Ishikawa (cell line): Measurements from ENCODE around the gene SLC35G3.

Source experiments
- CEBPB ChIP-seq: IDR thresholded peaks from 2 replicates; pipeline ENCODE4 v1.6.1; 2012
- CREB1 ChIP-seq: IDR thresholded peaks from 2 replicates; pipeline ENCODE4 v1.6.1; 2012; ENCODE audit warnings: low read depth
- EGR1 ChIP-seq: IDR thresholded peaks from 2 replicates; pipeline ENCODE4 v1.6.1; 2012
- EP300 ChIP-seq: IDR thresholded peaks from 2 replicates; pipeline ENCODE4 v1.6.1; 2012; ENCODE audit warnings: borderline replicate concordance
- FOXM1 ChIP-seq: IDR thresholded peaks from 2 replicates; pipeline ENCODE4 v1.6.1; 2012; ENCODE audit warnings: low read depth, borderline replicate concordance
- NFIC ChIP-seq: IDR thresholded peaks from 2 replicates; pipeline ENCODE4 v1.6.1; 2012
- RAD21 ChIP-seq: IDR thresholded peaks from 2 replicates; pipeline ENCODE4 v1.6.1; 2012; ENCODE audit warnings: low read depth
- TAF1 ChIP-seq: IDR thresholded peaks from 2 replicates; pipeline ENCODE4 v1.6.1; 2012; ENCODE audit warnings: low read depth, mild to moderate bottlenecking
- TCF12 ChIP-seq: IDR thresholded peaks from 2 replicates; pipeline ENCODE4 v1.6.1; 2012; ENCODE audit warnings: low read depth
- TEAD4 ChIP-seq: IDR thresholded peaks from 2 replicates; pipeline ENCODE4 v1.6.1; 2012
- YY1 ChIP-seq: IDR thresholded peaks from 2 replicates; pipeline ENCODE4 v1.6.1; 2012; ENCODE audit warnings: low read depth
- ZBTB7A ChIP-seq: IDR thresholded peaks from 2 replicates; pipeline ENCODE4 v1.6.1; 2012; ENCODE audit warnings: low read depth
- TF ChIP-seq, protein P1 (sequence below): IDR thresholded peaks from 2 replicates; pipeline ENCODE4 v1.6.1; 2012
- TF ChIP-seq, protein P2 (sequence below): IDR thresholded peaks from 2 replicates; pipeline ENCODE4 v1.6.1; 2012; ENCODE audit warnings: low read depth, mild to moderate bottlenecking
- TF ChIP-seq, protein P3 (sequence below): IDR thresholded peaks from 2 replicates; pipeline ENCODE4 v1.6.1; 2012

Gene SLC35G3

DNA sequence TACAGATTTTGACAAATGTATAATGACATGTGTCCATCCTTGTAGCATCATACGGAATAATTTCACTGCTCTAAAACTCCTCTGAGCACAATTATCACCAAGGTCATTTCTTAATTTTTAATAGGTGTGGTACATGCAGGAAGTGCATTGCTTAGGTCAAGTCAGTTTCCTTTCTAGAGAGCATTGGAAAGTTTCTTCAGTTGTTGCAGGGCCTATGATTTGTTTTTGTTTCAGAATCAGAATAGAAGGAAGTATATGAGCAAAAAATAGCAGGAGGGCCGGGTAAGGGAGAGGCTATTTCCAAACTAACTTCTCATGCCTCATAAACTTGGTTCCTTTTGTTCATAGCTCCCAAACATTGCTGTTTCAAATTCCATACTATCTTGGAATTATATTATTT is 24.7 kb upstream of the SLC35G3 start:
- no peak for TF ChIP-seq RAD21
- TF ChIP-seq, protein P1, sequence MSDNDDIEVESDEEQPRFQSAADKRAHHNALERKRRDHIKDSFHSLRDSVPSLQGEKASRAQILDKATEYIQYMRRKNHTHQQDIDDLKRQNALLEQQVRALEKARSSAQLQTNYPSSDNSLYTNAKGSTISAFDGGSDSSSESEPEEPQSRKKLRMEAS: no peak
- no peak for TF ChIP-seq CREB1
- TF ChIP-seq TEAD4: no peak

DNA sequence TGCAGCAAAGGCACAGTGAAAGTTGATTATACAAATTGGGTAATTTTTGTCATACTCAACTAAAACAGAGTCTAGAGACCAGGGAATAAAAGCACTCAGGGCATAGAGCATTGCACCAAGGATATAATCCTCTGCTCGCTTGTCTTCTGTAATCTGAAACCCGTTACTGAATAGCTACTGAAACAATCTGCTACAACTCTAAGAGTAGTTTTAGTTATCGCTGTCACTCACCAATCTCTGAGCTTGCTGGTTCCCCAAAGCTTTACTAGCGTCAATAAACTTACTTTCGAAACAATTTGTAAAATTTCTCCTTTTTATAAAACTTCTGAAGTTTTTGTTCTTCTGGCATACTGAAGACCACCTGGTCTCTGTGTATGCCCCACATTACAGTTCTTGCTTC is 22.9 kb upstream of the SLC35G3 start:
- no peak for TF ChIP-seq RAD21
- no peak for TF ChIP-seq TCF12
- no peak for TF ChIP-seq ZBTB7A
- no peak for TF ChIP-seq CREB1
- TF ChIP-seq, protein P2, sequence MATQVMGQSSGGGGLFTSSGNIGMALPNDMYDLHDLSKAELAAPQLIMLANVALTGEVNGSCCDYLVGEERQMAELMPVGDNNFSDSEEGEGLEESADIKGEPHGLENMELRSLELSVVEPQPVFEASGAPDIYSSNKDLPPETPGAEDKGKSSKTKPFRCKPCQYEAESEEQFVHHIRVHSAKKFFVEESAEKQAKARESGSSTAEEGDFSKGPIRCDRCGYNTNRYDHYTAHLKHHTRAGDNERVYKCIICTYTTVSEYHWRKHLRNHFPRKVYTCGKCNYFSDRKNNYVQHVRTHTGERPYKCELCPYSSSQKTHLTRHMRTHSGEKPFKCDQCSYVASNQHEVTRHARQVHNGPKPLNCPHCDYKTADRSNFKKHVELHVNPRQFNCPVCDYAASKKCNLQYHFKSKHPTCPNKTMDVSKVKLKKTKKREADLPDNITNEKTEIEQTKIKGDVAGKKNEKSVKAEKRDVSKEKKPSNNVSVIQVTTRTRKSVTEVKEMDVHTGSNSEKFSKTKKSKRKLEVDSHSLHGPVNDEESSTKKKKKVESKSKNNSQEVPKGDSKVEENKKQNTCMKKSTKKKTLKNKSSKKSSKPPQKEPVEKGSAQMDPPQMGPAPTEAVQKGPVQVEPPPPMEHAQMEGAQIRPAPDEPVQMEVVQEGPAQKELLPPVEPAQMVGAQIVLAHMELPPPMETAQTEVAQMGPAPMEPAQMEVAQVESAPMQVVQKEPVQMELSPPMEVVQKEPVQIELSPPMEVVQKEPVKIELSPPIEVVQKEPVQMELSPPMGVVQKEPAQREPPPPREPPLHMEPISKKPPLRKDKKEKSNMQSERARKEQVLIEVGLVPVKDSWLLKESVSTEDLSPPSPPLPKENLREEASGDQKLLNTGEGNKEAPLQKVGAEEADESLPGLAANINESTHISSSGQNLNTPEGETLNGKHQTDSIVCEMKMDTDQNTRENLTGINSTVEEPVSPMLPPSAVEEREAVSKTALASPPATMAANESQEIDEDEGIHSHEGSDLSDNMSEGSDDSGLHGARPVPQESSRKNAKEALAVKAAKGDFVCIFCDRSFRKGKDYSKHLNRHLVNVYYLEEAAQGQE: no peak
- TF ChIP-seq EP300: no peak
- no peak for TF ChIP-seq YY1
- TF ChIP-seq EGR1: no peak
- TF ChIP-seq FOXM1: no peak
- no peak for TF ChIP-seq TAF1
- TF ChIP-seq, protein P1: no peak
- TF ChIP-seq, protein P3, sequence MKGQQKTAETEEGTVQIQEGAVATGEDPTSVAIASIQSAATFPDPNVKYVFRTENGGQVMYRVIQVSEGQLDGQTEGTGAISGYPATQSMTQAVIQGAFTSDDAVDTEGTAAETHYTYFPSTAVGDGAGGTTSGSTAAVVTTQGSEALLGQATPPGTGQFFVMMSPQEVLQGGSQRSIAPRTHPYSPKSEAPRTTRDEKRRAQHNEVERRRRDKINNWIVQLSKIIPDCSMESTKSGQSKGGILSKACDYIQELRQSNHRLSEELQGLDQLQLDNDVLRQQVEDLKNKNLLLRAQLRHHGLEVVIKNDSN: no peak
- TF ChIP-seq TEAD4: no peak
- TF ChIP-seq NFIC: no peak
- no peak for TF ChIP-seq CEBPB

DNA sequence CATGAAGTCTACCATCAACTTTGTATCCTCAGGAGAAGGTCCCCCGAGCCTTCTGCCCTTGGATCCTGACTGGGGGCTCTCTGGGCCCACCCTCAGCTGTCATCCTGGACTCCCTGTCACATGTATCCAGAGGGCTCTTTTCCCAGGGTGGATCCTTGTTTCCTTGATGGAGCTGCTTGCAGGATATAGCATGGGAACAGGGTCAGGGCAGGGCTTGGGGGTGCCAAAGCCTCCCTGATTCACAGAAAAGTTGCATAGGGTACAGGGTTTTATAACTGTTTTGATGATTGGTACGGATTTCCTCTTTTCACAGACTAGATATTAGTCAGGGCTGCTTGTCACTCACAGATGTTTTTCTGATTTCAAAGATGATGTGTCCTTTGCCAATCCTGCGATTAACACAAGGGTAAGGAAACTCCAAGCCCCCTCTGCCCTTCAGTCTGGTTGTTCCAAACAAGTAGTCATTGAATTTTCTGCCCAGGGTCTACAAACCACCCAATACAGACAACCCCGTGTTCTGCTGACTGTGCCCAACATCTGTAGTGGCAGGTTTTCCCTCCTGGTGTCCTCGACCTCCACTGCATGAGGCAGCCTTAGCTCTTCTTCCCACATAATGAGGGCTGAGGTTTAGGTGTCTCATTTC is 20.6 kb upstream of the SLC35G3 start:
- TF ChIP-seq, protein P1: no peak
- TF ChIP-seq NFIC (no peak), ZBTB7A (no peak)
- TF ChIP-seq, protein P3: no peak

DNA sequence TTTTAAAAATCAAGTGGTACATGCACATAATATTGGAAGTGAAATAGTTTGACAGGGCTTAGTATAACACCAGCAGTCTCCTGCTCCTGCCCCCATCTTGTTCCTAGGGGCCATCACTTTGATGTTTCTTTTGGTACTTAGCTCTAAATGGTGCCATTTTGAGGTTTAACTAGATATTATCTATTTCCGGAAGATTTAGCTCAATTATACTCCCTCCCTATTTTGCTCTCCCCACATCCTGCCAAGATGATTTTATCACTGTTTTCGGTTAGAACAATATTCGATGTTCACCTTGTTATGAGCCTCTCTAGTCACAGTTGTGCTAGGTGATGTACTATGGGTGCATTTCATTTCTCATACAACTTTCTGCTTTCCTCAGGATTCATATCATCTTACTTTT is 20.0 kb upstream of the SLC35G3 start:
- TF ChIP-seq TCF12 (no peak), EGR1 (no peak), TEAD4 (no peak), RAD21 (no peak), NFIC (no peak), YY1 (no peak), CREB1 (no peak), ZBTB7A (no peak), CEBPB (no peak), FOXM1 (no peak), TAF1 (no peak), EP300 (no peak)
- TF ChIP-seq, protein P2: no peak
- TF ChIP-seq, protein P3: no peak
- TF ChIP-seq, protein P1: no peak

DNA sequence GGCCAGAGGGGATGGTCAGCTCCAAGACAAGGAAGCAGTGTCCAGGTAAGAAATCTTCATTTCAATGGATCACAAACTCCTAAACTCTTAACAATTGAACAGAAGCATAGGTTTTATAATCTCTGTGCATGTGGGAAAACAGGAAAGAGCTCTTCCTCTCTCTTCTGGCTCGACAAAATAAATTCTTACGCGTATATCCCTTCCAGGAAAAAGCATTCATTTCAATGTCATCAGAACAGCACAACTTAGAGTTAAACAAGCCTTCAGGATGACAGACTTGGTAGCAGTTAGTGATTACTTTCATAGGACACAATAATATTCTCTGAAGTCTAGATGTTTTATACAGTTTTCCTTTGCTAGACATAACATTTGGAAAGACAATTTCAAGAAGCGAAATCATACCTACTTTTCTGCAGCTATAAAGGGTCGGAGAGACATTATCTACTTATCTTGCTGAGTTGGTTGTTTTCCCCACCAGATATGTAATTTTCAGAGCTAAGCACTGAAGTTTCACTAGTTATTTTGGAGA is 19.3 kb upstream of the SLC35G3 start:
- no peak for TF ChIP-seq CEBPB
- TF ChIP-seq TAF1: no peak
- TF ChIP-seq TEAD4: no peak
- TF ChIP-seq TCF12: no peak

DNA sequence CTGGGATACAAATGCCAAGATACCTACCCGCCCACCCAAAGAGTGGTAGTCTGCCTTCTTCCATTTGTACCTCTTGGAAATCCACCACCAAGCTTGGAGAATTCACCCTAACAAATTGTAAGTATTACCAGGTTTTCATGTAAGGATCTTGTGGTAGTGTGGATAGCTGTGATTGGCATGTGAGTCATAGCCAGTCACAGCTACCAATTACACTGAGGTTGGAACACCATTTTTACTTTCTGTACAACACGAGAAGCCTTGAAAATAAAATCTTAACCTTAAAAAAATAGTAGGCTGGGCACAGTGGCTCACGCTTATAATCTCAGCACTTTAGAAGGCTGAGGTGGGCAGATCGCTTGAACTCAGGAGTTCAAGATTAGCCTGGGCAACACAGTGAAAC is 18.5 kb upstream of the SLC35G3 start:
- TF ChIP-seq EP300 (no peak), FOXM1 (no peak), YY1 (no peak), TAF1 (no peak), ZBTB7A (no peak), TCF12 (no peak), CREB1 (no peak), RAD21 (no peak), CEBPB (no peak), TEAD4 (no peak), NFIC (no peak), EGR1 (no peak)
- TF ChIP-seq, protein P2: no peak
- TF ChIP-seq, protein P1: no peak
- TF ChIP-seq, protein P3: no peak
